ENCODE measurements around the gene TAF1A. TPM values are rescaled to one million over a fixed set of nuclear protein-coding genes. Genes with fewer than 3 reads are reported as not detected.

Gene TAF1A
- total and polyA plus RNA-seq, 10 of the 15 experiments (the other 5 are each of a cell fraction or from before 2014, with no cell fraction given): 7.7 to 17.9 (median 12.0) TPM

- TF ChIP-seq MXI1 (IDR thresholded peaks at IDR 0.05; ENCODE audit: low read depth, low read length) (no peak), NFXL1 (IDR thresholded peaks at IDR 0.05; ENCODE audit: borderline replicate concordance) (no peak), ZNF274 (IDR thresholded peaks at IDR 0.05; ENCODE audit: insufficient read depth, insufficient read length) (no peak), POLR2AphosphoS2 (IDR thresholded peaks at IDR 0.05; ENCODE audit: low read depth, low read length) (no peak)
- TF ChIP-seq, protein P1, sequence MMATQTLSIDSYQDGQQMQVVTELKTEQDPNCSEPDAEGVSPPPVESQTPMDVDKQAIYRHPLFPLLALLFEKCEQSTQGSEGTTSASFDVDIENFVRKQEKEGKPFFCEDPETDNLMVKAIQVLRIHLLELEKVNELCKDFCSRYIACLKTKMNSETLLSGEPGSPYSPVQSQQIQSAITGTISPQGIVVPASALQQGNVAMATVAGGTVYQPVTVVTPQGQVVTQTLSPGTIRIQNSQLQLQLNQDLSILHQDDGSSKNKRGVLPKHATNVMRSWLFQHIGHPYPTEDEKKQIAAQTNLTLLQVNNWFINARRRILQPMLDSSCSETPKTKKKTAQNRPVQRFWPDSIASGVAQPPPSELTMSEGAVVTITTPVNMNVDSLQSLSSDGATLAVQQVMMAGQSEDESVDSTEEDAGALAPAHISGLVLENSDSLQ (IDR thresholded peaks at IDR 0.05): no peak
Measured at GRCh38 chr1:222616525-222616924, 26.8 kb upstream of the TAF1A start (continued).

DNA sequence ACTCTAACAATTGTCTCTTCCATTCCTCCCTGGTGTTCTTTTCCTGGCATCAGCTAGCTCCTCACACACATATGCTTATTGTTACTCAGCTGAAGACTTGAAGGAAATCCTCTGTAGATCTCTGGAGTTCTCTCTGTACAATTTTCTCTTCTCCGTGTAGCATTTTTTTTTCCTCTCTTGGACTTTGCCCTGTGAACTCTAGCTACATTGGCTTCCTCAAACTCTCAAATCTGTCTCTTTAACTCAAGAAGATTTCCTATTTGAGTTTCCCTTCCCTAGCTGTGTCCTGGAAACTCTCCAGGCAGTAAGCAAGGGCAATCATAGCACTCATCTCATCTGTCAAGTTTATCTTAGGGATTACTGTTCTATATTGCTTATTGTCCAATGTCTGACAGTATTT lies 23.9 kb upstream of the TAF1A start:
- Histone ChIP-seq H3K4me3 (no peak overlapping the region), H3K4me1 (ENCODE audit: control insufficient read depth, insufficient read depth, low read length) (peaks cover 4% of the 10 kb centered on the region; the same call in 1 of the 2 replicates), H3K79me2 (ENCODE audit: control insufficient read depth, insufficient read depth, low read length) (no peaks in the 10 kb centered on the region; the same call in 1 of the 2 replicates), H3K36me3 (ENCODE audit: control insufficient read depth in 2 of 2, insufficient read depth in 2 of 2, low read length in 1 of 2) (no peaks in the 10 kb centered on the region), H3K4me2 (ENCODE audit: control insufficient read depth, insufficient read depth) (no peak overlapping the region), H2AFZ (ENCODE audit: control insufficient read depth, low read depth, low read length) (no peak overlapping the region), H3K27ac (ENCODE audit: control insufficient read depth, insufficient read depth) (no peak overlapping the region), H3K27me3 (replicated peaks in 1 of 2; ENCODE audit: control insufficient read depth in 2 of 2, insufficient read depth in 2 of 2, low read length in 1 of 2) (no peaks in the 10 kb centered on the region; a peak in 1 of 4 replicates), H3K9ac (ENCODE audit: control insufficient read depth, insufficient read depth, low read length) (no peak overlapping the region), H4K20me1 (ENCODE audit: control insufficient read depth, insufficient read depth) (no peaks in the 10 kb centered on the region), H3K9me3 (replicated peaks; ENCODE audit: control insufficient read depth, insufficient read depth, low read length) (no peaks in the 10 kb centered on the region; the same call in 2 of the 3 replicates)
- in situ Hi-C loops (cut with MboI) (no loop called here), intact Hi-C loops (cut with micrococcal nuclease; ENCODE audit: unreplicated experiment) (no loop called here)
- FAIRE-seq (no peak), ATAC-seq (no peak), DNase-seq (ENCODE audit: low read depth, low spot score) (no peak)
- WGBS (ENCODE audit: insufficient coverage, insufficient replicate concordance, low lambda C conversion rate, missing lambda C conversion rate): 100% methylated on average over 1 of the region's 1 CpG
- ChIA-PET SMC1A (ENCODE audit: uncharacterized antibody, unreplicated experiment) (interaction anchor here (1.0 to 1.2 kb wide), 2 partner anchors 22 to 32 kb away, joined by 3 read pairs; no protein-coding TSS in a partner anchor), POLR2A (no interaction called here), CTCF (interaction anchor here (4.3 kb wide), 1 partner anchor 20 kb away, joined by 22 read pairs; no protein-coding TSS in a partner anchor), RAD21 (ENCODE audit: unreplicated experiment) (no interaction called here)
- TF ChIP-seq CREB1 (IDR thresholded peaks at IDR 0.05; ENCODE audit: low read depth): no peak
- TF ChIP-seq ZNF687 (IDR thresholded peaks at IDR 0.05): no peak
- no peak for TF ChIP-seq TBL1XR1 (IDR thresholded peaks at IDR 0.05; ENCODE audit: low read depth, low read length)
- no peak for TF ChIP-seq ZNF217 (IDR thresholded peaks at IDR 0.05)
- TF ChIP-seq E4F1 (IDR thresholded peaks at IDR 0.05; ENCODE audit: borderline replicate concordance, partially characterized antibody): no peak
- no peak for TF ChIP-seq STAT1 (conservative IDR thresholded peaks at IDR 0.05)
- no TSS peak for BruUV-seq (replicated peaks)

Data from GM12878 (cell line).